Fibroblast of lung (primary cell): ENCODE results near the gene CMTM7.

ENCODE experiments used
- EZH2 ChIP-seq: IDR thresholded peaks from 2 replicates; pipeline ENCODE4 v1.5.1; 2012; ENCODE audit warnings: low read length, control low read depth, mild to moderate bottlenecking; ENCODE audit errors: missing control alignments
- TF ChIP-seq, protein P1 (sequence below), 2 donors: IDR thresholded peaks in 1 of 2; conservative IDR thresholded peaks in 1 of 2; 1 replicate in 1 of 2; 2 replicates in 1 of 2; pipeline ENCODE4 v1.5.1; 2011 to 2012; ENCODE audit warnings: low read length in 2 of 2, control low read depth in 1 of 2, inconsistent platforms in 1 of 2, low read depth in 1 of 2, mild to moderate bottlenecking in 1 of 2

DNA sequence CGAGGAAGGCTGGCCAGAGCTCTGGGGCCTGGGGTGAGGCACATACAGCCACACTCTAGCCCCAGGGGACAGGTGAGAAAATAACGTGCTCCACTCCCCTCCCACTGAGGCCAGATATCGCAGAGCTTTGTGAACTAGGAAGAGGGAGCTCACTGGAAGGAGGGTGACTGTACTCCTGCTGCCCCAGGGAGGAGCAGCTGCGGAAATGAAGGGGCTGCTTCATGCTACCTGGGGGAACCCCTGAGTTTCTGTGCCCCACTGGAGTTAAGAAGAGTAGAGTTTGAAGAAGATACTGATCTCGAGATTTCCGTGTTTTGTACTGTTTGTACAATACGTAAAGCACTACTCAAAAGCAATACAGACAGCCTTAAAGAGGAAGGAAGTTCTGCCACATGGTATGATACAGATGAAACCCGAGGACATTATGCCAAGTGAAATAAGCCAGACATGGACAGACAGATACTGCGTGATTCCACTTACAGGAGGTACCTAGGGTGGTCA is 66.4 kb downstream of the CMTM7 start:
- TF ChIP-seq, protein P1, sequence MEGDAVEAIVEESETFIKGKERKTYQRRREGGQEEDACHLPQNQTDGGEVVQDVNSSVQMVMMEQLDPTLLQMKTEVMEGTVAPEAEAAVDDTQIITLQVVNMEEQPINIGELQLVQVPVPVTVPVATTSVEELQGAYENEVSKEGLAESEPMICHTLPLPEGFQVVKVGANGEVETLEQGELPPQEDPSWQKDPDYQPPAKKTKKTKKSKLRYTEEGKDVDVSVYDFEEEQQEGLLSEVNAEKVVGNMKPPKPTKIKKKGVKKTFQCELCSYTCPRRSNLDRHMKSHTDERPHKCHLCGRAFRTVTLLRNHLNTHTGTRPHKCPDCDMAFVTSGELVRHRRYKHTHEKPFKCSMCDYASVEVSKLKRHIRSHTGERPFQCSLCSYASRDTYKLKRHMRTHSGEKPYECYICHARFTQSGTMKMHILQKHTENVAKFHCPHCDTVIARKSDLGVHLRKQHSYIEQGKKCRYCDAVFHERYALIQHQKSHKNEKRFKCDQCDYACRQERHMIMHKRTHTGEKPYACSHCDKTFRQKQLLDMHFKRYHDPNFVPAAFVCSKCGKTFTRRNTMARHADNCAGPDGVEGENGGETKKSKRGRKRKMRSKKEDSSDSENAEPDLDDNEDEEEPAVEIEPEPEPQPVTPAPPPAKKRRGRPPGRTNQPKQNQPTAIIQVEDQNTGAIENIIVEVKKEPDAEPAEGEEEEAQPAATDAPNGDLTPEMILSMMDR (conservative IDR thresholded peaks at IDR 0.05 in 1 of 2, IDR thresholded peaks at IDR 0.05 in 1 of 2; ENCODE audit: low read depth in 1 of 2, low read length in 2 of 2): no peak
- TF ChIP-seq EZH2: no peak
